Measurements from ENCODE around the gene SLC22A5.

The SLC22A5 gene

DNA sequence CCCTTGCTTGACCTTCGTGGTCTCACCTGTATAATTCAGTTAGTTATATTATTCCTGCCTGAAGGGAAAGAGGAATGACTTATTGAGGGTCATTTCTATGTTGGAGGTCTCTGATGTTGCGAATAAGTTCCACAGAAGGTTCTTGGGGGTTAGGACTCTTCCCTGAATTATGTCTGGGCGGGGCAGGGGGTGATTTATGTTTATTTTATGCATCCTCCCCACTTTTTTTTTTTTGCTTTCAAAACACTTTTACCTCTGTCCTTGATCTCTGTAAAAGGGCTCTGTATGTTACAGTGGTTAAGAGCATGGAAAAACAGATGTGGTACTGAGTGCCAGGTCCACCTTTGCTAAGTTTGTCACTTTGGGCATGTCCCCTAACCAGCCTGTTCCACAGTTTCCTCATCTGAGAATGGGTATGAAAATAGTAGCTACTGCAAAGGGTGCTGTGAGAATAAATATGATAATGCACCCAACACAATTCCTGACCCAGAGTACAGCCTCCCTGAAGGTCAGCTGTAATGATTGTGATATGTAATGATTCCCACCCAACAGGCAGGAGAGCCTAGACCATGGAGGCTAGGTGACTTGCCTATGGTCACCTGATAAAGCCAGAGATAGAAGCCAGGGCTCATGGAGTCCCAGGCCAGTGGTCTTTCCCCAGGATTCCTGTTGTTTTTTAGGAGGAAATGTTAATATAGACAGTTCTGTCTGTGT is 54.8 kb downstream of the SLC22A5 start:
- Histone ChIP-seq H3K9me3 (ENCODE audit: insufficient read depth, low read depth, low read length) (no peaks in the 10 kb centered on the region), H3K4me3 (ENCODE audit: low read length) (no peak overlapping the region), H3K36me3 (ENCODE audit: insufficient read depth, low read length) (no peaks in the 10 kb centered on the region), H3K27ac (ENCODE audit: low read depth, low read length) (no peak overlapping the region), H3K9ac (ENCODE audit: low read depth, low read length) (no peak overlapping the region), H3K4me1 (ENCODE audit: insufficient read depth, low read length) (peaks cover 17% of the 10 kb centered on the region), H3K27me3 (ENCODE audit: insufficient read depth, low read length) (no peaks in the 10 kb centered on the region)
- 97% methylated on average over 3 of the region's 3 CpGs for WGBS

DNA sequence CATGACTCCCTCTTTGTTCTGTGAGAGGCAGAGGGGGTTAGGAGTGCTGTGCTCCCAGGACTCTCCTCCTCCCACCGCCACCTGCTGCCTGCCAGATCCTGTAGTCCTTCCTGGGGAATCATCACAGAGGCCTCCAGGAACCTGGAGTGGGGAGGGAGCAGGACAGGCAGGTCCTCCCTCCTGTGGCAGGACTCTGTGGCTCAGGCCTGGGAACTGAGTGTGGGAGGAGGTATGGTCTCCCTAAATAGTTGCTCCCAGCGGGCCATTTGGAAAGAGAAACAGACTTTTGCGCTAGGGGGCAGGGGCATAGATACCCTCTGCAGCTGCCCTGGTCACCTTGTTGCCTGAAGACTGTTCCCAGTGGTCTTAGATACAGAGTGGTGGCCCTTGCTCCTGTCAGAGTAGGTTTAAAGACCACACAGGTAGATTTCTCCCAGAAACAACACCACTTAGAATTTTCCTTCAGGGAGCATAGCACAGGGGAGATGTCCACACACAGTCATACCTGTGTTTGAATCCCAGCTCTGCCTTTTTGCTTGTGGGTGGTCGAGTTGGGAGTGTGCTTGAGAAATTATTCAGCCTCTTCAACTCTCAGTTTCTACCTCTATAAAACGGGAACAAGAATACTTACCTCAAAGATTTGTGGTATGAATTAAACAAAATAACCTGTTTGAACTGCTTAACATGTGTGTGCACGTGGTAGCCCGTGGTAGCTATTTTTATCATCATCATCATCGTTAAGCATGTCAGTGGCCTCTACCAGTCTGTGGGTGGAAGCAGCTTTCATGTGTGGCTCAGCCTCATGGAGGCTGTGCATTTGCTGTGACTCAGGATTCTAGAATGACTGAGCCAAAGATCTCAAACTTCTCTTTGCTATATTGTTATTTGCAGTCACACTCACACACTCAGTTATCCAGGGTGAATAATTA is 55.8 kb downstream of the SLC22A5 start:
- no peak overlapping the region for H3K9ac ChIP-seq (ENCODE audit: low read depth, low read length)
- H3K36me3 ChIP-seq (ENCODE audit: insufficient read depth, low read length): no peaks in the 10 kb centered on the region
- peaks cover 13% of the 10 kb centered on the region for H3K4me1 ChIP-seq (ENCODE audit: insufficient read depth, low read length)
- H3K27ac ChIP-seq (ENCODE audit: low read depth, low read length): no peak overlapping the region
- no peaks in the 10 kb centered on the region for H3K27me3 ChIP-seq (ENCODE audit: insufficient read depth, low read length)
- WGBS: 91% methylated on average over 6 of the region's 8 CpGs
- H3K9me3 ChIP-seq (ENCODE audit: insufficient read depth, low read depth, low read length): no peaks in the 10 kb centered on the region
- H3K4me3 ChIP-seq (ENCODE audit: low read length): no peak overlapping the region

DNA sequence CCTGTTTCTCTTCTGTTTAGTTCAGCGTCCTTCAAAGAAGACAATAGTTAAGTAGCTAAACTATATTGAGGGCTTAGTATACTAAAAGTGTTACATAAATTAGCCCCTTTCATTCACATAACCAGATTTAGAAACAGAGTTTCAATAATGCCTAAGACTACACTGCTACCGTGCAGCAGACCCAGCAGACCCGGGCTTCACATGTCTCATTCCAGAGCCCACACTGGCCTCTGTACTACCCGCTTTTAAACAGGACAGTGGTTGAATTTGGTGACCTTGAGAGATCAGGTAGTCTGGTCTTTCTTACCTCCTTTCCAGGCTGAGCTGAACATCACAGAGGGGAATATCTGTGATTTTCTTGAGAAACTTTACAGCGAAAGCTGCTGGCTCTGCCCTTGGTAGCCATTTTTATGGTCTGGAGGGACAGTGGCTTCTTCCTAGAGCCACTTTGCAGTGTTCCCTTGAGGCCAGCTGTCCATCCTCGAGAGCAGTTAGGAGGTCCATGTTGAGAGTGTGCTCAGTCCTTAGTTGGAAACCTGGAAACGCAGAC is 56.5 kb downstream of the SLC22A5 start:
- WGBS: 95% methylated on average over 6 of the region's 7 CpGs
- Histone ChIP-seq H3K4me1 (ENCODE audit: insufficient read depth, low read length) (peaks cover 13% of the 10 kb centered on the region), H3K4me3 (ENCODE audit: low read length) (no peak overlapping the region), H3K27me3 (ENCODE audit: insufficient read depth, low read length) (no peaks in the 10 kb centered on the region), H3K9me3 (ENCODE audit: insufficient read depth, low read depth, low read length) (no peaks in the 10 kb centered on the region), H3K27ac (ENCODE audit: low read depth, low read length) (no peak overlapping the region), H3K36me3 (ENCODE audit: insufficient read depth, low read length) (no peaks in the 10 kb centered on the region), H3K9ac (ENCODE audit: low read depth, low read length) (no peak overlapping the region)

DNA sequence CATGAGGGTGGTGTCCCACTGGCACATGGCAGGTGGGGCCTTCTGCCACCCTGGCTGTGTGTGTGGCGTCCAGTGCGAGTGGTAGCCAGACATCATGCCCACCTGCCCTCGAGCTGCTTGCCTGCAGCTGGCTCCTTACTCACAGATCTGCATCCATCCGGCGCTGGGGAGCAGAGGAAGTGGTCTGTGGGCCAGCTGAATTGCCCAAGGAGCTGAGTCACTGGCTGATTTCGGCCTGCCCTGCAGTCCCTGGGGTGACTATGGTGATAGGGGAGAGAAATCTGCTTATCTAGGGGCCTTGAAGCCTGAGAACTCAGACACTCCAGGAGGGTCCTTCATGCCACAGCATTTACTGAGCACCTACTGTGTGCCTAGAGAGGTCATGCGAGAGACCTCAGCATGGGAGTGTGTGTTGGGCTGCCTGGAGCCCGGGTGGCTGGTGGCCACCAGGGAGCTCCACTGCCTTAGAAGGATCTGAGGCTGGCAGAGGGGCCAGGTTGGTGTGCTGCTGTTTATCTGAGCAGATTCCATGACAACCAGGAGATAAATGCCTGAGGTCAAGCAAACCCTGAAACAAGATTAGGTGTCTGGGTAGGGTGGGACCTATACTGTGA is 57.1 kb downstream of the SLC22A5 start:
- peaks cover 13% of the 10 kb centered on the region for H3K4me1 ChIP-seq (ENCODE audit: insufficient read depth, low read length)
- H3K27me3 ChIP-seq (ENCODE audit: insufficient read depth, low read length): no peaks in the 10 kb centered on the region
- no peaks in the 10 kb centered on the region for H3K36me3 ChIP-seq (ENCODE audit: insufficient read depth, low read length)
- H3K4me3 ChIP-seq (ENCODE audit: low read length): no peak overlapping the region
- 84% methylated on average over 8 of the region's 8 CpGs for WGBS
- no peaks in the 10 kb centered on the region for H3K9me3 ChIP-seq (ENCODE audit: insufficient read depth, low read depth, low read length)
- no peak overlapping the region for H3K27ac ChIP-seq (ENCODE audit: low read depth, low read length)
- H3K9ac ChIP-seq (ENCODE audit: low read depth, low read length): no peak overlapping the region

DNA sequence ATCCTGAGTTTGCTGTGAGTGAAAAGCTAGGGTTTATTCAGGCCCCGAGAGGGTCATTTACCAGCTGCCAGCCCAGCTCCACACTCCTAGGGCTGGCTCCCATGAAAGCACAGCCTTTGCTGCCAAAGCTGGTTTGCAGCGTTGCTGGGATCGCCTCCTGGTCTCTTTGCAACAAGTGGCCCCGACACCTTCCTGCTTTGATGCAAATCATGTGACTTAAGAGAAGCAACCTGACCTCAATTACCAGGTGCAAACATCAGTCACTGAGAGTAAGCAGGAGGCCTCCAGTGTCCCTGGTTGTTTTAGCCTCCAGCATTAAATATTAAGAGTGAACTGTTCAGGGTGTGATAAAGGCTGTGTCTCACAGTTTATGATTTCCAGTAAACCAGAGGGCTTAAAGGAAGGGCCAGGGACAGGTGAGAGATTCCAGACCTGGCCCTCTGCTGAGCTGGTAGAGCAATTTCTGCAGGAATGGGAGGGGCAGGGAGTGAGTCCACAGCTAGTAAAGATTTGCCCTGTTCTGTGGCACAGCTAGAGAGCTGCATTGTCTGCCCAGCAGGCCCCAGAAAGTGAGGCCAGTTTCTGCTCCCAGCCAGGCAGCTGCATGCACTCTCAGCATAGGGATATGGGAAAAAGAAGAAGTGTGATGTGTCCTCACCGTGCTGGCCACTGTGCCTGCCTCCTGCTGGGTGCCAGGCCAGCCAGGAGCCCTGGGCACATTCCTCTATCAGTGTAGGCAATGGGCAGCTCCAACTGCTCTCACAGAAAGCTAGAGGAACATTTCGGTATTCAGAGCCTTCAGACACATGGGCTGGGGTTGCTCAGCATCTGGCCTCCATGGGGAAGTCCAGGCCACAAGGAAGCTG is 58.0 kb downstream of the SLC22A5 start:
- Histone ChIP-seq H3K27ac (ENCODE audit: low read depth, low read length) (no peak overlapping the region; the same call in 1 of the 2 replicates), H3K4me3 (ENCODE audit: low read length) (no peak overlapping the region), H3K36me3 (ENCODE audit: insufficient read depth, low read length) (no peaks in the 10 kb centered on the region), H3K4me1 (ENCODE audit: insufficient read depth, low read length) (peaks cover 13% of the 10 kb centered on the region), H3K27me3 (ENCODE audit: insufficient read depth, low read length) (no peaks in the 10 kb centered on the region), H3K9me3 (ENCODE audit: insufficient read depth, low read depth, low read length) (no peaks in the 10 kb centered on the region), H3K9ac (ENCODE audit: low read depth, low read length) (no peak overlapping the region)
- 73% methylated on average over 6 of the region's 6 CpGs for WGBS

DNA sequence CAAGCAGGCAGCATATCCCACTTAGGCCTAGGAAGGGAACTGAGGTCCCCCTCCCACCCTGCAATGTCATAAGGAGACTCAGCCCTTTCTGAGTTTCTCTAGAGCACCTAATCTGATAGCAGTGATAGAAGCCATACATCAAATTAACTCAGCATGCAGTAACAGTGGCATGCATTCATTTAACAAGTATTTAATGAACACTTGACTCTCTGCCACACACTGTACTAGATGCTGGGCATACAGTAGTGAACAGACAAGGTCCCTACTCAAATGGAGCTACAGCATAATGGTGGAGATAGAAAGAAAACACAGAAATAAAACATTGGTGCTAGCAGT is 58.6 kb downstream of the SLC22A5 start:
- H3K36me3 ChIP-seq (ENCODE audit: insufficient read depth, low read length): no peaks in the 10 kb centered on the region
- H3K27ac ChIP-seq (ENCODE audit: low read depth, low read length): no peak overlapping the region
- peaks cover 13% of the 10 kb centered on the region for H3K4me1 ChIP-seq (ENCODE audit: insufficient read depth, low read length)
- H3K9ac ChIP-seq (ENCODE audit: low read depth, low read length): no peak overlapping the region
- no peak overlapping the region for H3K4me3 ChIP-seq (ENCODE audit: low read length)
- H3K9me3 ChIP-seq (ENCODE audit: insufficient read depth, low read depth, low read length): no peaks in the 10 kb centered on the region
- H3K27me3 ChIP-seq (ENCODE audit: insufficient read depth, low read length): no peaks in the 10 kb centered on the region

DNA sequence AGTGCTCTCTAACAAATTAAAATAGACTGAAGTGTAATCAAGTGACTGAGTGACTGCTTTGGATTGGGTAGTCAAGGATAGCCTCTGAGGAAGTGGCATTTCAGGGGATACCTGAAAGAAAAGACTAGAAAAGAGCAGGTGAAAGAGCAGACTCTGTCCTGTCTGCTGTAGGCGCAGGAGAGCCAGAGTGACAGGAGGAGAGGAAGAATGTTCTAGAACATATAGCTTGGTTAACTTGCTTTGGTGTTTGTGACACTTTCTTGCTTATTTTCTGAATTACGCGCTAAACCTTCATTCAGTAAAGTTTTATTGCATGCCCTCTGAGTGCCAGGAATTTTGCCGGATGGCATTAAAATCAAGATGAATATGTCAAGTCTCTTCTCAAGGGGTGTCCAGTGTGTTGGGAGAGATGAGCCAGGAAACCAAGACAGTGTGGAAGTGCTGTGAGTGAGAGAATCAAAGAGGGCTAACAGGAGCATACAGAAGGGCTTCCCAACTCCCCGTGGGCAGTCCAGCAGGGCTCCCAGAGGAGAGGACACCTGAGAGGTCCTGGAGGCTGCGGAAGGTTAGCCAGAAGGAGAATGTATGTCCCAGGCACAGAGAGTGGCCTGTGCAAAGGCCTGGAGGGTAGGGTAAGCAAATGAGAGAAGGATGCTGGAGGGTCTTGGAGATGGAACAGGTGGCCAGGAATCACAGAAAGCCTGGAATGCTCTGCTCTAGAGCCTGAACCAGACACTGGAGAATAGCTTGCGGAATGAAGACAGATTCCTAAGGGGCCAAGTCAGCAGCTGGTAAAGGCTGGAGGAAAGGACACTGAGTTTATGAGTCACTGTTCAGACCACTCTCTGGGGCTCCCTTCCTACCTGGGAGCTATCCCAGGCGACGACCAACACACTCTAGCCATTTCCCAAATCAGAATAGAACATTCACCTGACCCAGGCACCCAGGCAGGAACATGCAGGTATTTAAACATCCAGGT is 59.3 kb downstream of the SLC22A5 start:
- Histone ChIP-seq H3K27me3 (ENCODE audit: insufficient read depth, low read length) (no peaks in the 10 kb centered on the region), H3K4me3 (ENCODE audit: low read length) (no peak overlapping the region), H3K27ac (ENCODE audit: low read depth, low read length) (no peak overlapping the region), H3K9ac (ENCODE audit: low read depth, low read length) (no peak overlapping the region), H3K4me1 (ENCODE audit: insufficient read depth, low read length) (peaks cover 13% of the 10 kb centered on the region), H3K9me3 (ENCODE audit: insufficient read depth, low read depth, low read length) (no peaks in the 10 kb centered on the region), H3K36me3 (ENCODE audit: insufficient read depth, low read length) (no peaks in the 10 kb centered on the region)
- 81% methylated on average over 9 of the region's 9 CpGs for WGBS

DNA sequence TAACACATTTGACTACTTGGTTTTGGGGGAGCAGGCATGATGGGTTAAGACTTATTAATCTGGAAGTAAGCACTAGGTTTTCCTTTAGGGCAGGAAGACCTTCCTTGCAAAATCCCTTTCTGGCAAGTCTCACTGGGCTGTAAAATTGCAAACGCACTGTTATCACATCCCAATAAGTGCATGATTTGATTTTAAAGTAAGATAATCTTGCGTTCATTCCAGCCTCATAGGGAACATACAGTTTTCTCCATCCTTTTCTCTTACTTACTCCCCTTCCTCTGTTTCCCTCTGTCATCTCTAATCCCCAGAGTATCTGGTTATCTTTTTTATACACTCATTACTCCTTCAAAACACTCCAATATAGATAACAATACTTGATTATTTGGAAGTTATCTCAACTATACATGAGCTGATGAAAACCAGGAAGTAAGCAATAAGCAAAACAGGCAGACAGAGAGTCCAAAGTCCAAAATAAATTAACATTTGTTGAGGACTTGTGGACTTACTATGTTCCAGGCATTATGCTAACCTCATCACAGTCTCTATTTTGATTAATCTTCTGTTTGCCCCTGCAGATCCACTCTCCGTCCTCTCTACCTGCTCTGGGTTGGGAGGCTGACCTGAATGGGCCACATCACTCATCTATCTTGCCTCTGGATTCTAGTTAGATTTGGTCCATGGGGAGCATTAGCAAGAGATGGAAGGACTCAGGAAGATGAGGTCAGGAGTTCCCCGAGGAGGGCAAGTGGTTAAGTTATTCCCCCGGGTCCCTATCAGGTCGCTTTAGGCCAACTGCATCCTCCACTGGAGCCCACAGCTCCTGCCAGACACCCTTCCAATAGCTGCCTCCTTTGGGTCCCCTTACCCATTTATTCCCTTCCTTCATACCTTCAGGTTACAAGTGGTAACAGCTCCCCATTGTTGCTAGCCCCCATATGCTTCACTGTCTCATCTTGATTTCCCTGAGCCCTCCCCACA is 60.2 kb downstream of the SLC22A5 start:
- WGBS: 88% methylated on average over 6 of the region's 6 CpGs
- no peak overlapping the region for H3K27ac ChIP-seq (ENCODE audit: low read depth, low read length)
- no peaks in the 10 kb centered on the region for H3K9me3 ChIP-seq (ENCODE audit: insufficient read depth, low read depth, low read length)
- H3K36me3 ChIP-seq (ENCODE audit: insufficient read depth, low read length): no peaks in the 10 kb centered on the region
- H3K4me3 ChIP-seq (ENCODE audit: low read length): no peak overlapping the region
- H3K4me1 ChIP-seq (ENCODE audit: insufficient read depth, low read length): peaks cover 13% of the 10 kb centered on the region
- no peak overlapping the region for H3K9ac ChIP-seq (ENCODE audit: low read depth, low read length)
- H3K27me3 ChIP-seq (ENCODE audit: insufficient read depth, low read length): no peaks in the 10 kb centered on the region

DNA sequence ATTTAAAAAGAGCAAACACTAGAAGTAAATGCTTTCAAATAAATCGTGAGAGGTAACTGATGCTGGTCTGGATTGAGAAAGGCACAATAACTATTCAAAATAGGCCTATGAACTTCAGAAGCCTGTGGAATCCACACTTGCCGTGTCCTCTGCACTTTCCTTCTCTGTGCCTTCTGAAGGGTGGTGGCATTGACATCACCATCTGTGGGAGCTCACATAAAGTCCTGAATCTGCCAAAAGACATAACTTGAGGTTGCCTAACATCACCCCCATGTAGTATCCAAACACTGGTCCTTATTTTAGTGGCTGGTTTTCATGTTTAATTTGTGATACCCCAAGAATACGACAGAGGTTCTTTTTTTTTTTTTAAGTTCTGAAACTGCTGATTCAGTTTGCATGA is 61.2 kb downstream of the SLC22A5 start:
- no peaks in the 10 kb centered on the region for H3K27me3 ChIP-seq (ENCODE audit: insufficient read depth, low read length)
- WGBS: 91% methylated on average over 3 of the region's 3 CpGs
- H3K4me1 ChIP-seq (ENCODE audit: insufficient read depth, low read length): peaks cover 13% of the 10 kb centered on the region
- H3K36me3 ChIP-seq (ENCODE audit: insufficient read depth, low read length): no peaks in the 10 kb centered on the region
- no peak overlapping the region for H3K4me3 ChIP-seq (ENCODE audit: low read length)
- no peak overlapping the region for H3K9ac ChIP-seq (ENCODE audit: low read depth, low read length)
- no peak overlapping the region for H3K27ac ChIP-seq (ENCODE audit: low read depth, low read length)
- no peaks in the 10 kb centered on the region for H3K9me3 ChIP-seq (ENCODE audit: insufficient read depth, low read depth, low read length)

All from HUES64 (cell line).